ENCODE results near the gene UROD. TPM values are rescaled to one million over a fixed set of nuclear protein-coding genes. Genes with fewer than 3 reads are reported as not detected.

UROD gene
- total RNA-seq (2022) (76.9 and 84.7 TPM in 2 replicates), Bru-seq, nascent RNA (percentile 85 among the genes with signal in this experiment), BruChase-seq, experiment 1, labeled RNA remaining after a 6-hour chase (percentile 90 among the genes with signal in this experiment), BruChase-seq, experiment 2, labeled RNA remaining after a 2-hour chase (percentile 84 among the genes with signal in this experiment)
- long read RNA-seq, transcript UROD-201 (10 exons, 1,300 nt), result major isoform, 123 of 248 reads
- long read RNA-seq, partial matches to known transcripts, result 69 of 248 reads
- long read RNA-seq, other reads (novel, unspliced or antisense), result 51 of 248 reads

- Mint-ChIP-seq H3K9me3 (ENCODE audit: unreplicated experiment) (no peaks in the 10 kb centered on the region), H3K4me1 (ENCODE audit: insufficient read depth, unreplicated experiment) (peaks cover 20% of the 10 kb centered on the region), H3K4me3 (ENCODE audit: unreplicated experiment) (peak within 1 kb of the TSS; percentile 88), H3K27ac (ENCODE audit: low read depth, unreplicated experiment) (peak within 1 kb of the TSS; percentile 85), H3K36me3 (ENCODE audit: insufficient read depth, unreplicated experiment) (peaks cover 24% of the 10 kb centered on the region), H3K27me3 (ENCODE audit: insufficient read depth, unreplicated experiment) (no peaks in the 10 kb centered on the region)
- no peak for TF ChIP-seq CTCF (IDR thresholded peaks at IDR 0.05; ENCODE audit: unreplicated experiment)
- POLR2A ChIA-PET, result interaction anchor here (0.6 to 11.7 kb wide), 49 partner anchors 11 to 674 kb away, joined by 3 to 176 read pairs (median 5); partner anchors contain the start of genes AKR1A1, BTBD19, CCDC163 and DYNLT4
- BruUV-seq (replicated peaks), result TSS peak; percentile 66
- intact Hi-C loops (cut with micrococcal nuclease), result loop anchor here (1.0 to 5.0 kb wide), 6 partner anchors 87 to 560 kb away; partner anchors contain the start of gene RNU5D-1
- CTCF ChIA-PET, result interaction anchor here (0.6 to 12.2 kb wide), 17 partner anchors 9 to 481 kb away, joined by 3 to 437 read pairs (median 4); partner anchors contain the start of genes PLK3 and RNU5D-1
- DNase-seq (ENCODE audit: unreplicated experiment), result peak; percentile 96
Observed at GRCh38 chr1:45011837-45012638, at the start of gene UROD. UROD (plus strand) TSS chr1:45012254; CDS start chr1:45012266, 12 bp downstream.

GRCh38 chr1:44962729-44963128, 49.3 kb upstream of the UROD start:
- POLR2A ChIA-PET, result interaction anchor here (1.4 kb wide), 1 partner anchor 23 kb away, joined by 6 read pairs; no protein-coding TSS in a partner anchor
- Mint-ChIP-seq H3K27ac (ENCODE audit: low read depth, unreplicated experiment) (no peak overlapping the region), H3K4me1 (ENCODE audit: insufficient read depth, unreplicated experiment) (no peaks in the 10 kb centered on the region), H3K36me3 (ENCODE audit: insufficient read depth, unreplicated experiment) (peaks cover 14% of the 10 kb centered on the region), H3K27me3 (ENCODE audit: insufficient read depth, unreplicated experiment) (no peaks in the 10 kb centered on the region), H3K9me3 (ENCODE audit: unreplicated experiment) (no peaks in the 10 kb centered on the region), H3K4me3 (ENCODE audit: unreplicated experiment) (no peak overlapping the region)
- intact Hi-C loops (cut with micrococcal nuclease), result no loop called here
- CTCF ChIA-PET, result no interaction called here
- BruUV-seq (replicated peaks), result no TSS peak
- no peak for DNase-seq (ENCODE audit: unreplicated experiment)
- no peak for TF ChIP-seq CTCF (IDR thresholded peaks at IDR 0.05; ENCODE audit: unreplicated experiment)

GRCh38 chr1:44964396-44964795, 47.7 kb upstream of the UROD start:
- DNase-seq (ENCODE audit: unreplicated experiment), result no peak
- intact Hi-C loops (cut with micrococcal nuclease), result no loop called here
- no peaks in the 10 kb centered on the region for H3K27me3 Mint-ChIP-seq (ENCODE audit: insufficient read depth, unreplicated experiment)
- no peaks in the 10 kb centered on the region for H3K9me3 Mint-ChIP-seq (ENCODE audit: unreplicated experiment)
- no peak overlapping the region for H3K4me3 Mint-ChIP-seq (ENCODE audit: unreplicated experiment)
- ChIA-PET POLR2A (interaction anchor here (1.1 kb wide), 1 partner anchor 24 kb away, joined by 3 read pairs; no protein-coding TSS in a partner anchor), CTCF (interaction anchor here (0.5 kb wide), 1 partner anchor 11 kb away, joined by 4 read pairs; no protein-coding TSS in a partner anchor)
- no peak overlapping the region for H3K27ac Mint-ChIP-seq (ENCODE audit: low read depth, unreplicated experiment)
- peaks cover 25% of the 10 kb centered on the region for H3K36me3 Mint-ChIP-seq (ENCODE audit: insufficient read depth, unreplicated experiment)
- no peak for TF ChIP-seq CTCF (IDR thresholded peaks at IDR 0.05; ENCODE audit: unreplicated experiment)
- H3K4me1 Mint-ChIP-seq (ENCODE audit: insufficient read depth, unreplicated experiment), result no peaks in the 10 kb centered on the region
- no TSS peak for BruUV-seq (replicated peaks)

- Mint-ChIP-seq H3K9me3 (ENCODE audit: unreplicated experiment) (no peaks in the 10 kb centered on the region), H3K4me1 (ENCODE audit: insufficient read depth, unreplicated experiment) (no peaks in the 10 kb centered on the region), H3K27ac (ENCODE audit: low read depth, unreplicated experiment) (no peak overlapping the region), H3K36me3 (ENCODE audit: insufficient read depth, unreplicated experiment) (peaks cover 52% of the 10 kb centered on the region), H3K4me3 (ENCODE audit: unreplicated experiment) (no peak overlapping the region), H3K27me3 (ENCODE audit: insufficient read depth, unreplicated experiment) (no peaks in the 10 kb centered on the region)
- TF ChIP-seq CTCF (IDR thresholded peaks at IDR 0.05; ENCODE audit: unreplicated experiment), result no peak
- no TSS peak for BruUV-seq (replicated peaks)
- ChIA-PET CTCF (interaction anchor here (0.6 kb wide), 1 partner anchor 10 kb away, joined by 3 read pairs; no protein-coding TSS in a partner anchor), POLR2A (interaction anchor here (1.3 to 1.5 kb wide), 2 partner anchors 10 to 16 kb away, joined by 4 to 5 read pairs; partner anchors contain the start of gene EIF2B3)
- no peak for DNase-seq (ENCODE audit: unreplicated experiment)
- intact Hi-C loops (cut with micrococcal nuclease), result no loop called here
Observed at GRCh38 chr1:44970317-44970716, 41.7 kb upstream of the UROD start.

Data from MCF 10A (cell line).